HG02588 (cell line): ENCODE results near the gene NCDN.
"Not testable (repeated sequence)": the region's sequence is repeated elsewhere in the genome, so short reads cannot be mapped to it uniquely, and the experiment has no call there.

Experiments
- ATAC-seq: cut with Tn5 transposase; IDR thresholded peaks from one replicate; pipeline ENCODE4 v1.9.1; 2021; ENCODE audit warnings: mild to moderate bottlenecking, moderate library complexity; ENCODE audit not compliant: unreplicated experiment

NCDN gene

DNA sequence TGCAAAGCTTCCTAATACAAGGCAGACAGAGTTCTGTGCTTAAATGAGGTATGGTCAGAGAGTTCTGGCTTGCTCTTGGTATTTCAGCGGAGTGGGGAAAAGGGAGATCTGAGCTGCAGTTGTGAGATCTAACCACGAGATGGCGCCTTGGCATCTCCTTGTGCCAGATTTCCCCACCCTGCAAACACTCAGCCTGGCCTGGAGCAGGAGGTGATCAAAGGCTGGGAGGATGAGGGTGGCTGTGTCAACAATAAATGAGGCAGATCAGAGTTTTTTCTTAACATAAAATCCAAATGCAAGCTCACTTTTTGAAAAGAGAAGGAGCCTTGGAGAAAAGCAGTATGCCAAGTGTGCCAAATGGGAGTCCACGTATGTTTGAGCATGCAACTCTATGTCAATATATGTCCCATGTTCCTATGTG, 11.4 kb downstream of the NCDN start:
- no peak for ATAC-seq

GRCh38 chr1:35569936-35570335, 12.3 kb downstream of the NCDN start:
- no peak for ATAC-seq

GRCh38 chr1:35570589-35571137, 13.1 kb downstream of the NCDN start:
- ATAC-seq = no peak

DNA sequence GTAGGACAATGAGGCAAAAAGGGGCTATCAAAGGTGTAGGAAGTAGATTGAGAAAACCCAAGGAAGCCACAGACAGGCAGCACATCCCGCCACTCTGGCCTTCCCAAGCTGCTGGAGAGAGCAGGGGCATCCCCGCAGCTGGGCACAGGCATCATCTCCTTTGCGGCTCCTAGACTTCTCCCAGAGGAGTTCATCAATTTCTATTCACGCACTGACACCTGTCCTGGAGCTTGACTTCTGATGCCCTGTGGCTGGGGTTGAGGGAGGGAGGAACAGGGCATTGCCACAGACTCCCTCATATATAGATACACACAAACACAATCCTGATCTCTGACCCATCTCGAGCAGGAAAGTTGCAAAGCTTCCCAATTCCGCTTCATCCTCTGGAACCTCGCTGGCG, 13.7 kb downstream of the NCDN start:
- ATAC-seq = no peak

- ATAC-seq = no peak
Observed at GRCh38 chr1:35572296-35572695, 14.7 kb downstream of the NCDN start.

GRCh38 chr1:35573198-35574124, 15.9 kb downstream of the NCDN start, which contains the start of gene TFAP2E:
Gene TFAP2E (plus strand): TSS chr1:35573314. CDS start chr1:35573578, 264 bp downstream.
- no peak for ATAC-seq

GRCh38 chr1:35574125-35574654, 16.6 kb downstream of the NCDN start:
- no peak for ATAC-seq

- ATAC-seq = no peak
Observed at GRCh38 chr1:35574655-35575415, 17.2 kb downstream of the NCDN start.

DNA sequence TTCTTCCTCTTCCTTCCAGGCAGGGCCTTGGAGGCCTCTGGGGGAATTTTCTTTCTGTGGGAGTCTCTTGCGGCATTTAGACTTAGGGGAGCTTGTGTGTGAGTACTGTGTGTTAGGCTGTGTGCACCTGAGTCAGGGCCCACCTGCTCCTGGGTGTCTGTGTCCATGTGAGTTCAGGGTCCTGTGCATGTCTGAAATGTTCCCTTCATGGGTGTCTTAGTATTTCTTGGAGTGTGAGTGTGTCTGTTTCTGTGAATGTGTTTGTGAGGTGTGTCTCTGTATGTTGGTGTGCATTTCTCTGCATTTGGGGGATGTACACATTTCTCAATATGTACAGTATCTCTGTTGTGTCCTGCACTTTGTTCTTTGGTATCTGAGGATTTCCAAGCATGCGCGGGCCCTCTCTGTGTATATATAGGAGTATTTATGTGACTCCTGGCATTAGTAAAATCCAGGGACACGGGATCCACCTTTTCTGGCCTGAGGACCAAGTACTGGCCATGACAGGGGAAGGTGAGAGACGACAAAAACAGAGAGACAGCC, 17.9 kb downstream of the NCDN start:
- ATAC-seq = no peak

DNA sequence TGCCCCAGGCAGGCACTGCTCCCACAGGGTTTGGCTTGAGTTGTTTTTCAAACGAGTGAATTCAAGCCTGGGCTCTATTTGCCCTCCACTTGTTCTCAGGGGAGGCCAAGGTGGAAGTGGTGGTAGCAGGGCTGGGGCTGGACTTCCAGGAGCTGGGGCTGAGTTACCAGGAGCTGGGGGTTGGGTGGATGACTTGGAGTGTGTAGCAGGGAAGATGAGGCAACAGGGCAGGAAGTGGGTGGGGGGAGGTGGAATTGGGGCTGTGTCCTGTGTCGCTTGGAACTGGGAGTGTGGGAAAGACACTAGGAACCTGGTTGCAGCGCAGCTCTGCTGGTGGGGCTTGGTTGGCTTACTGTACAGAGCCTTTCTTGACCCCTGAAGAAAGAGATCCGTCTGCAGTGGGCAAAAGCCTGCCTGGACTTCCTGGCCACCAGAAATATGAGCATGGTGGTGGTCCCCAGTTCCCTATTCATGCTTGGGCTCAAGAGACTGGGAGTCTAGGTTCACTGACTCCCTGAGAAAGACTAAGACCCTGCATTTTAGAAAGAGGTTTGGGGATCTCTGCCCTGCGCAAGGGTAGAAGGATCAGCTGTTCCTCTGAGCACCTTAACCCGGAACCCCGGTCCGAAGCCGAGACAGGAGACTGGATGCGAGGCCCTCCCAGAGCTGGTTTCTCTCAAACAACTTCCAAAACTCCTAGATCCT, 18.6 kb downstream of the NCDN start:
- no peak for ATAC-seq

GRCh38 chr1:35576766-35577070, 19.1 kb downstream of the NCDN start:
- ATAC-seq = not testable (repeated sequence)

GRCh38 chr1:35577071-35577998, 19.7 kb downstream of the NCDN start:
- no peak for ATAC-seq

DNA sequence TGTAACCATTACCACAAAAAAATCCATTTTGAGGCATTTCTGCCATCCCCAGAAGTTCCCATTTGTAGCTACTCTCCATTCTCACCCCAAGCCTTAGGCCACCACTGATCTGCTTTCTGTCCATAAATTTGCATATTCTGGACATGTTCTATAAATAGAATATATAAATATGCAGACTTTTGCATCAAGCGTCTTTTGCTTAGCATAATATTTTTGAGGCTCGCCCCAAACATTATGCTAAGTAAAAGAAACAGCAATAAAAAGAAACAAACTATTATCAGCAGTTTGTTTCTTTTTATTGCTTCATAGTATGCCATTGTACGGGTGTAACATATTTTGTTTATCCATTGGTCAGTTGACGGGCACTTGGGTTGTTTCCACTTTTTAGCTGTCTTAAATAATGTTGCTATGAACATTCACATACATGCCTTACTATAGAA, 23.4 kb downstream of the NCDN start:
- no peak for ATAC-seq

DNA sequence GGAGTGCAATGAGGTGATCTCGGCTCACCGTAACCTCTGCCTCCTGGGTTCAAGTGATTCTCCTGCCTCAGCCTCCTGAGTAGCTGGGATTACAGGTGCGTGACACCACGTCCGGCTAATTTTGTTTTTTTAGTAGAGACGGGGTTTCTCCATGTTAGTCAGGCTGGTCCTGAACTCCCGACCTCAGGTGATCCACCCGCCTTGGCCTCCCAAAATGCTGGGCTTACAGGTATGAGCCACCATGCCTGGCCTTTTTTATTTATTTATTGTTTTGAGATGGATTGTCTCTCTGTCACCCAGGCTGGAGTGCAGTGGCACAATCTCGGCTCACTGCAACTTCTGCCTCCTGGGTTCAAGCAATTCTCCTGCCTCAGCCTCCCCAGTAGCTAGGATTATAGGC, 24.0 kb downstream of the NCDN start:
- not testable (repeated sequence) for ATAC-seq

- ATAC-seq = no peak
Observed at GRCh38 chr1:35585281-35585680, 27.7 kb downstream of the NCDN start.

- not testable (repeated sequence) for ATAC-seq
Observed at GRCh38 chr1:35585805-35586204, 28.2 kb downstream of the NCDN start.

DNA sequence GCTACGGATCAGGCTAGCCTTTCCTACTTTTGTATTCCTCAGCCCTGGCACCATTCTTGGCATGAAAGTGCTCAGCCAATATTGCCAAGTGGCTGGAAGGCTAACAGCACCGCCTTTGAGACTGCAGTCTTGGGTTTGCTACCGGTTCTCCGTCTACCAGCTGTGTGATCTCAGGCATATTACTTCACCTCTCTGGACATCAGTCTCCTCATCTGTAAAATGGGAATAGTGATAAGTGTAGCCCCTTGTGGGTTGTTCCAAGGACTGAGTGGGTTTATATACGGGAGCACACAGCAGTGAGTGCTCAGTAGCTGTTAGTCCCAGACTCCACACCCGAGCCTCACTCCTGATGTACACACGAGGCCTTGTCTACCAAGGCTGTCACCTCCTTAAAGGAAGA, 29.2 kb downstream of the NCDN start:
- no peak for ATAC-seq

- no peak for ATAC-seq
Observed at GRCh38 chr1:35587736-35588135, 30.1 kb downstream of the NCDN start.

DNA sequence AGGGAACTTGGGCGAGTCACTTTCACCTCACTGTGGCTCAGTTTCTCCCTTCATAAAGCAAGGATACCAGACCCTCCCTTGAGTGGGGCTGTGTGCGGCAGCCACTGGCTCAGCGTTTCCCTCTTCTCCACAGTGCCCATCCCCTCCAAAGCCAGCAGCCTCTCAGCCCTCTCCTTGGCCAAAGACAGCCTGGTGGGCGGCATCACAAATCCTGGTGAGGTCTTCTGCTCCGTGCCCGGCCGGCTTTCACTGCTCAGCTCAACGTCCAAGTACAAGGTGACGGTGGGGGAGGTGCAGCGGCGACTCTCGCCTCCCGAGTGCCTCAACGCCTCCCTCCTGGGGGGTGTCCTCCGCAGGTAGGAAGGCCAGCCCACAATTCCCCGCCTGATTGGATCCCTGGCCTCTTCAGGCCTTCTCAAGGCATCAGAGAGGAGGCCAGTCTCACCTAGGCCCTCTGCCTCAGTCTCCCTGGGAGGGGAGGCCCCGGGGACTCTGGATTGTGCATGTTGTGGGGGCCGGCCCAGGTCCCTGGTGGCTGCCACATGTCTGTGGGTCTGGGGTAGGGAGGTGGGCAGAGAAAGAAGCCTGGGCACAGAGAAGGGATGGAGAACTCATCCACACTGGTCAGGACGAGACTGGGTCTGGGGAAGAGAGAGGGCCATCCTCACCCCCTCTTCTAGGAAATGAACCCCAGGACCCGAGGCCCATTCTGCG, 30.8 kb downstream of the NCDN start:
- no peak for ATAC-seq
